ENCODE measurements around the gene GPR108.
A peak's percentile ranks its signal among the peaks of the same experiment; 100 is the strongest.

GPR108 gene

GRCh38 chr19:6737873-6738786 is 750 bp upstream of the GPR108 start:
- DNase-seq: peak in 4 of 5 experiments; percentile 59 to 93 (median 66)

GRCh38 chr19:6736917-6737283 is 480 bp downstream of the GPR108 start:
- peak in 1 of 5 experiments; percentile 17 for DNase-seq

GRCh38 chr19:6736169-6736916 is 1.0 kb downstream of the GPR108 start:
- peak in 4 of 5 experiments; percentile 48 to 93 (median 63) for DNase-seq

GRCh38 chr19:6735181-6735911 is 2.0 kb downstream of the GPR108 start:
- no peak for DNase-seq

GRCh38 chr19:6734096-6734696 is 3.2 kb downstream of the GPR108 start:
- no peak for DNase-seq

GRCh38 chr19:6733338-6734095 is 3.9 kb downstream of the GPR108 start:
- DNase-seq: peak in 1 of 5 experiments; percentile 35

- DNase-seq: no peak
Measured at GRCh38 chr19:6732803-6733337, 4.5 kb downstream of the GPR108 start.

GRCh38 chr19:6731822-6732221 is 5.6 kb downstream of the GPR108 start:
- no peak for DNase-seq

GRCh38 chr19:6730941-6731670 is 6.3 kb downstream of the GPR108 start:
- DNase-seq: no peak

- DNase-seq: peak in 2 of 5 experiments; percentile 36 to 50
Measured at GRCh38 chr19:6730153-6730804, 7.1 kb downstream of the GPR108 start.

GRCh38 chr19:6729573-6730152 is 7.7 kb downstream of the GPR108 start:
- DNase-seq: no peak

- no peak for DNase-seq
Measured at GRCh38 chr19:6728346-6728745, 9.0 kb downstream of the GPR108 start.

GRCh38 chr19:6725513-6726231 is 11.7 kb downstream of the GPR108 start:
- DNase-seq: no peak

- DNase-seq: no peak
Measured at GRCh38 chr19:6724631-6725492, 12.5 kb downstream of the GPR108 start.

GRCh38 chr19:6723738-6724137 is 13.6 kb downstream of the GPR108 start:
- no peak for DNase-seq

- DNase-seq: no peak
Measured at GRCh38 chr19:6723108-6723618, 14.2 kb downstream of the GPR108 start.

- no peak for DNase-seq
Measured at GRCh38 chr19:6721773-6722172, 15.6 kb downstream of the GPR108 start.

GRCh38 chr19:6721138-6721474 is 16.3 kb downstream of the GPR108 start:
- no peak for DNase-seq
